LoVo (cell line): ENCODE results near the gene DNAH12.

Experiments
- DNase-seq: peaks from one replicate; pipeline ENCODE4 v3.0.0-alpha.2; 2016; ENCODE audit warnings: low spot score

The DNAH12 gene, protein sequence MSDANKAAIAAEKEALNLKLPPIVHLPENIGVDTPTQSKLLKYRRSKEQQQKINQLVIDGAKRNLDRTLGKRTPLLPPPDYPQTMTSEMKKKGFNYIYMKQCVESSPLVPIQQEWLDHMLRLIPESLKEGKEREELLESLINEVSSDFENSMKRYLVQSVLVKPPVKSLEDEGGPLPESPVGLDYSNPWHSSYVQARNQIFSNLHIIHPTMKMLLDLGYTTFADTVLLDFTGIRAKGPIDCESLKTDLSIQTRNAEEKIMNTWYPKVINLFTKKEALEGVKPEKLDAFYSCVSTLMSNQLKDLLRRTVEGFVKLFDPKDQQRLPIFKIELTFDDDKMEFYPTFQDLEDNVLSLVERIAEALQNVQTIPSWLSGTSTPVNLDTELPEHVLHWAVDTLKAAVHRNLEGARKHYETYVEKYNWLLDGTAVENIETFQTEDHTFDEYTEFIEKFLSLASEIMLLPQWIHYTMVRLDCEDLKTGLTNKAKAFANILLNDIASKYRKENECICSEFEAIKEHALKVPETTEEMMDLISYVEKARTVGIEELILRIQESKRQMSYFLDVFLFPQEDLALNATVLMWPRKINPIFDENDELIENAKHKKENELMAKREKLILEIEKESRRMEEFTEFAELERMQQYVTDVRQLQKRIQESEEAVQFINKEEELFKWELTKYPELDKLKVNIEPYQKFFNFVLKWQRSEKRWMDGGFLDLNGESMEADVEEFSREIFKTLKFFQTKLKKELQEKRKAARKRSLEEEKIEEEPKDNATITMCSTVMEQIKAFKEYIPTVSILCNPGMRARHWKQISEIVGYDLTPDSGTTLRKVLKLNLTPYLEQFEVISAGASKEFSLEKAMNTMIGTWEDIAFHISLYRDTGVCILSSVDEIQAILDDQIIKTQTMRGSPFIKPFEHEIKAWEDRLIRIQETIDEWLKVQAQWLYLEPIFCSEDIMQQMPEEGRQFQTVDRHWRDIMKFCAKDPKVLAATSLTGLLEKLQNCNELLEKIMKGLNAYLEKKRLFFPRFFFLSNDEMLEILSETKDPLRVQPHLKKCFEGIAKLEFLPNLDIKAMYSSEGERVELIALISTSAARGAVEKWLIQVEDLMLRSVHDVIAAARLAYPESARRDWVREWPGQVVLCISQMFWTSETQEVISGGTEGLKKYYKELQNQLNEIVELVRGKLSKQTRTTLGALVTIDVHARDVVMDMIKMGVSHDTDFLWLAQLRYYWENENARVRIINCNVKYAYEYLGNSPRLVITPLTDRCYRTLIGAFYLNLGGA (N-terminal part only)

DNA sequence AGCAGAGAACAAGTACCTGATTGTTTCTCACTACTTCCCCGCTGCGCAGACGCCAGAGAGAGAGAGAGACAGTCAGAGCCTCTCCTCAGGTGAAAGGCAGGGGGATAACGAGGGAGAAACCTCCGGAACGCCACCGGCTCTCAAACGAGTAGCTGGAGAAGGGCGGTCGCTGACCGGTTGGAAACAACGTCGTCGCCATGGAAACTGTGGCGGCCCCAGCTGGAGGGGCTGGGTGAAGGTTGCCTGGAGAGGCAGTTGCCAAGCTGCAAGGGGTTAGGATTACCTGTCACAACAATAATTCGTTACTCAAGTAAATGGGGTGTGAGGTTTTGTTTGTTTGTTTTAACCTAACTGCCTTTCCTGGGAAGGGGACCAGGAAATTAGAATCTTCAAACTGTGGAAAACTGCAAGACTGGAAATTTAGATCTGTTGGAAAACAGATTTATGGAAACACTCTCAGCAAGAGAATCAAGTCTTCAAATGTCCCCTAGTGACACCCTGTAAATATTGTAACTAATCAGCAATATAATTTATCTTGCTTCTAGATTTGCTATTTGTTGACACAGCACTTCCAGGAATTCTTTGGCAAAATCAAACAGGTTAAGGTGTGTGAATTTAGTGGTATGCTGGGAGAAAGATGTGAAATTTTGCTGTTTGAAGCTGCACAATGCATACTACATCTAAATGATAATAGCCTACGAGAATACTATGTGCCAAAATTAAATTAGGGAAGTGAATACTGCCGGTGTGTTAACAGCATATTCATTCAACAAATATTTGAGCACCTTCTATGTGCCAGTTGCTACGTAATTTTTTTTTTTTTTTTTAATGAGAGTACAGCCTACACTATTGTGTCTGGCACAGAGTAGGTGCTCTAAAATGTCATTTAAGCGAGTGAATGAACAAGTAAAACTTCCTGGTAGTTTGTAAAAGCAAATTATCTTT is at the start of gene DNAH12:
DNAH12 (minus strand) TSS at position 164 of the 945 bp plus-strand sequence. CDS start 1,474 bp downstream, outside the sequence.
- peak; percentile 25 for DNase-seq

GRCh38 chr3:57592306-57592705 is 48.2 kb upstream of the DNAH12 start:
- DNase-seq, result no peak

DNA sequence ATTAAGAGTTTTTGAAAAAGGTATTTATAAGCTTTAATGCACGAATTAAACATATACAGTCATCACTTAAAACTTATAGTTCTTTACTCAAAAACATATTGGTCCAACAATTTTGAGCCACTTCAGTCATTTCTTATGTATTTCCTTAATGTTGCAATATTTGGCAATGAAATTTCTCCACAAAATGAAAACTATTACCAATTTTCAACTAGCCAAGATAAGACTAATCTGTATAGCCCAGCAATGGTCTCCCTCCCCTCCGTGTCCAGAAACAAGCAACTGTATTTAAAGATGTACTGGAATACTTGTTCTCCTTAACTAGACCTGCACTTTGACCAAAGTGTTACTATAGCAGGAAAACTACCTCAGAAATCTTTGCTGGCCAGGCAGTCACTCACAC is 43.8 kb upstream of the DNAH12 start:
- no peak for DNase-seq

DNA sequence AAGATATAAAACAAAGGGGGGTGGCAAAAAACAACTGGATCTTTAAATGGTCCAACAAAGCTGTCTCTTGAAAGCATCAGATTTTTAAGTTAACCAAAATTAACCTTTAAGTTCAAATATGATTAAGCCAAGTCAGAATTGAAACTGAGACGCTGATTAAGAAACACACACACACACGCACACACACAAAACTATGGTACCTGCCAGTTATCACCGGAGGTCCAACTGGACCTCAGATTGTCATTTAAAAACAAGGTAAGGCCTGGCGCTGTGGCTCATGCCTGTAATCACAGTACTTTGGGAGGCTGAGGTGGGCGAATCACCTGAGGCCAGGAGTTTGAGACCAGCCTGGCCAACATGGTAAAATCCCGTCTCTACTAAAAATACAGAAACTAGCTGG is 42.6 kb upstream of the DNAH12 start:
- DNase-seq, result no peak

DNA sequence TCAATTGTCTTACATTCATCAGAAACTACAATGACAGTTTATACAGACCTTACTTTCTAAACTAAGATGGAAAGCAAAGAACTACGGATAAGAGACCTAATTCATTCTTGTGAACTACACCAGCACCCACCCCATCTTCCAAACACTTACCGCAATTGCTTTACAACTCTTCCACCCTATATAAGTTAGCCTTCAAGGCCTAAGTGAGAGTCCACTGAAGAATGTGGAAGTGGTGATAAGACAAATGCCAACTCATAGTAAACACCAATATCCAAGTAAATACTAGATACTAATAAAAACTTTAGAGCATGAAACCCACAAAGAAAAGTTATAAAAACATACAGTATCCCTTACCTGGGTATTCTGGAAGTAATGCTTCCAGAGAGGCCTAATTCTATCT is 39.4 kb upstream of the DNAH12 start:
- DNase-seq, result peak; percentile 31

DNA sequence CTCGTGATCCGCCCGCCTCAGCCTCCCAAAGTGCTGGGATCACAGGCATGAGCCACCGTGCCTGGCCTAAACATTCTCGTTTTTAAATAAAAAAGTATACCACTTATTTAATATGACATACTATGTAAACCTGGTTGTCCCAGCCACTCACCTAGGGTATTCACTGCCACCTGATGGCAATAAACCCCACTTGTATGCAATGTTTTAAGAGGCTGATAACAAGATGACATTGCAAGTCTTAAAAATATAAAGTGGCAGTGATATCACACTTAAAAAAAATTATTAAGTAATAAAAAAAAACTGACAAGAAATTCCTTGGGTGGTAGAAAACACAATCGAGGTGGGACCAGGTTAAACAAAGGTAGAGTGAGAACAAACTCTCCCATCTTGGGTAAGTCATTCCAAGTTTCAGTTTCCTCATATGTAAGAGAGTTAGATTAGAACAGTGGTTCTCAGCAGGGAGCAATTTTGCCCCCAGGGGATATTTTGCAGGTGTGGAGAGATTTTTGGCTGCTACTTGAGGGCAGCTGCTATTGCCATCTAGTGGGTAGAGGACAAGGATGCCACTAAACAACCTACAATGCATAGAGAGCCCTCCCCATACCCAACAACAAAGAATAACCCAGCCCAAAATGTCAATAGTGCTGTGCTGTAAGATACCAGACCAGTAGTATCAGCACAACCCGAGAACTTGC is 38.5 kb upstream of the DNAH12 start:
- DNase-seq, result peak; percentile 52

DNA sequence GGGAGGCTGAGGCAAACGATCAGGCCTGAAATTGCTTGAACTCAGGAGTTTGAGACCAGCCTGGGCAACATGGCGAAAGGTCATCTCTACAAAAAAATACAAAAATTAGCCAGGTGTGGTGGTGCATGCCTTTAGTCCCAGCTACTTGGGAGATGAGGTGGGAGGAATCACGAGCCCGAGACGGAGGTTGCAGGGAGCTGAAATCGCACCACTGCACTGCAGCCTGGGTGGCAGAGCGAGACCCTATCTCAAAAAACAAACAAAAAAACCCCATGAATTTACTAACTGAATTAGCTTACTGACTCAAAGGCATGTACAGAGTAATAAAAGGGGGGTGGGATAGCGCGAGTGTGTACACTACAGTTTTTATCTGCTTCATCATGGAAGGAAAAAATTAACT is 33.7 kb upstream of the DNAH12 start:
- no peak for DNase-seq

GRCh38 chr3:57575966-57576626 is 32.0 kb upstream of the DNAH12 start:
- DNase-seq, result no peak

DNA sequence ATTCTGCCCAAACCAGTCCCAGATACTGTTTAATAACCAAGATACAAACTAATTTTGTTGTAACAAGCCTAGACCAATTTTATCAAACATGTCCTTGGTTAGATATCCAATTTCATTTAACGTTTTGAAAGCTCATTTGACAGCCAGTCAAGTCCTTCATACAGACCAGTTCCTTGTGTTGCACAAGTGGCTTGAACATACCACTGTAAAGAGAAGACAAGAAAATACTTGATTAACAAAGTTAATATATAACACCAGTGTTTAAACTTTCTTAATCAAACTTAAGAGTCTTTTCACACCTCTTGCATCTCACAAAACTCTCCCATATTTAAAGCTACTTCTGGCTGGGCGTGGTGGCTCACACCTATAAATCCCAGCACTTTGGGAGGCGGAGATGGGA is 28.0 kb upstream of the DNAH12 start:
- DNase-seq, result no peak

- no peak for DNase-seq
These were observed 26.7 kb upstream of the DNAH12 start for GRCh38 chr3:57570878-57571277.

GRCh38 chr3:57569859-57570450 is 25.8 kb upstream of the DNAH12 start:
- DNase-seq, result no peak

DNA sequence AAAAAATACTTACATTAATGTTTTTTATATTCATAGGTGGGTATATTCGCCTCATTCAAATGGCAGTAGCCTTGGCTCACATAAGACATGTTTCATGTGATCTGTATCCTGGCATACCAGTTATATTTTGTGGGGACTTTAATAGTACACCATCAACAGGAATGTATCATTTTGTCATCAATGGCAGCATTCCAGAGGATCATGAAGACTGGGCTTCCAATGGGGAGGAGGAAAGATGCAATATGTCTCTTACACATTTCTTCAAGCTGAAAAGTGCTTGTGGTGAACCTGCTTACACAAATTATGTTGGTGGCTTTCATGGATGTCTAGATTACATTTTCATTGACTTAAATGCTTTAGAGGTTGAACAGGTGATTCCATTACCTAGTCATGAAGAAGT is 15.4 kb upstream of the DNAH12 start:
- no peak for DNase-seq

GRCh38 chr3:57557085-57557537 is 13.0 kb upstream of the DNAH12 start:
- no peak for DNase-seq

- no peak for DNase-seq
These were observed 12.4 kb upstream of the DNAH12 start for GRCh38 chr3:57556459-57557084.

- peak; percentile 88 for DNase-seq
These were observed 11.8 kb upstream of the DNAH12 start, which contains the start of gene PDE12 for GRCh38 chr3:57555738-57556458. Gene PDE12, plus strand, starts transcription at chr3:57556274. Its CDS starts 106 bp downstream, at chr3:57556380.

GRCh38 chr3:57555306-57555705 is 11.2 kb upstream of the DNAH12 start:
- DNase-seq, result peak; percentile 28

DNA sequence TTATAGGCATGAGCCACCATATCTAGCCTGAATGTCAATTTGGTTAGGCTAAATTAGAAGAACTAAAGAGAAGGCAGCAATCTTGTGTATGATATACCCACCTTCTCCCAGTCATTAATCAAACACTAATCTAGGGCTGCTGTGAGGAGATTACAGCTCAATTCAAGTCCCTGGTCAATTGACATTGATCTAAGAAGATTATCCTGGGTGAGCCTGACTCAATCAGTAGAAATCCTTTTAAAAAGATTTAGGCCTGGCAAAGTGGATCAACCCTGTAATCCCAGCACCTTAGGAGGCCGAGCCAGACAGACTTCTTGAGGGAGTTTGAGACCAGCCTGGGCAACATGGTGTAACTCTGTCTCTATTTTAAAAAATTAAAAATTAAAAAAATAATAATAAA is 2.5 kb upstream of the DNAH12 start:
- DNase-seq, result no peak

DNA sequence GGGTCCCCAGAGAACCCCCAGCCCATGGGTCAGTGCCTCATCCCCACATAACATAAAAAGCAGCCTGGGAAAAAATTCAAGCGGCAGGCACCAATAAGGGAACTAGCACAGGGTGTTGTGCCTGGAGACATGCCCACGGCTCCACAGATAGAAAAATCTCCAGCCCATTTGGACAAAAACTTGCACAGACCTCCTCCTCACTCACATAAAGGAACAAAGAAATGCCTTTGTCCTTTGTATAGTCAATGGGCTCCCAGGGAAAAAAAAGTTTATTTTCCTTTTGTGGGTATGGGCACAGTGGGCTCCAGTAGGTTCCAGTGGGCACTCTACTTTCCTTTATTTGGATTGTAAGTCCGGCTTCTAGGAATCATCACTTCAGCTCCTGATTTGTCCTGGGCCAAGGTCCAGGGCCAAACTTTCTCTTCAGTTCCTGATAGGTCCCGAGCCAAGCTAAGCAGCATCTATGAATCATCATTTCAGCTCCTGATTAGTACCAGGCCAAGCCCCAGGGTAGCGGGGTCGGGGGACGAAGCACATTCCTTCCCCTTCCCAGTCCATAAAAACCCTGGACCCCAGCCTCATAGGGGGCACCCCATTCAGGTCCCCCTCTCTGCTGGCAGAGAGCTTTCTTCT is 1.6 kb upstream of the DNAH12 start:
- DNase-seq, result no peak
